Astrocyte of the spinal cord (primary cell): ENCODE measurements around the gene OTUD7B.

Experiments used
- DNase-seq: peaks from one replicate; pipeline ENCODE4 v3.0.0; 2011; ENCODE audit warnings: low read depth, low spot score
- H3K4me3 ChIP-seq: 2 replicates; pipeline ENCODE4 v1.5.1; 2011; ENCODE audit warnings: low read depth, mild to moderate bottlenecking, low read length, moderate library complexity
- CTCF ChIP-seq: IDR thresholded peaks from 2 replicates; pipeline ENCODE4 v1.5.1; 2012; ENCODE audit warnings: low read depth, mild to moderate bottlenecking, low read length, inconsistent platforms
- in situ Hi-C: cut with HindIII; loops from 2 replicates; pipeline ENCODE4 v1.10.0; 2017; ENCODE audit warnings: low sequenced_read_pairs

The OTUD7B gene

GRCh38 chr1:150006881-150007421 lies 3.6 kb downstream of the OTUD7B start:
- peak; percentile 42 for DNase-seq
- TF ChIP-seq CTCF, result no peak
- in situ Hi-C loops, result no loop called here
- no peak overlapping the region for H3K4me3 ChIP-seq

- TF ChIP-seq CTCF, result no peak
- in situ Hi-C loops, result no loop called here
- no peak overlapping the region for H3K4me3 ChIP-seq
- no peak for DNase-seq
These were observed 4.9 kb downstream of the OTUD7B start for GRCh38 chr1:150005606-150006005.

- TF ChIP-seq CTCF, result no peak
- in situ Hi-C loops, result no loop called here
- no peak overlapping the region for H3K4me3 ChIP-seq
- no peak for DNase-seq
These were observed 6.7 kb downstream of the OTUD7B start for GRCh38 chr1:150003801-150004200.

GRCh38 chr1:150002217-150002616 lies 8.3 kb downstream of the OTUD7B start:
- DNase-seq, result no peak
- TF ChIP-seq CTCF, result no peak
- H3K4me3 ChIP-seq, result no peak overlapping the region
- in situ Hi-C loops, result no loop called here

GRCh38 chr1:150001415-150001814 lies 9.1 kb downstream of the OTUD7B start:
- in situ Hi-C loops, result no loop called here
- no peak for TF ChIP-seq CTCF
- no peak overlapping the region for H3K4me3 ChIP-seq
- DNase-seq, result no peak

GRCh38 chr1:149997585-149998262 lies 12.8 kb downstream of the OTUD7B start:
- in situ Hi-C loops, result no loop called here
- TF ChIP-seq CTCF, result no peak
- DNase-seq, result no peak

More at GRCh38 chr1:149997585-149998262, 12.8 kb downstream of the OTUD7B start:
- H3K4me3 ChIP-seq, result no peak overlapping the region
